Kidney glomerular epithelial cell (primary cell): Measurements from ENCODE around the gene STEEP1.

Experiments used
- DNase-seq: peaks from one replicate; lab custom pipeline; 2025; lab: John Stamatoyannopoulos, UW

Gene STEEP1

DNA sequence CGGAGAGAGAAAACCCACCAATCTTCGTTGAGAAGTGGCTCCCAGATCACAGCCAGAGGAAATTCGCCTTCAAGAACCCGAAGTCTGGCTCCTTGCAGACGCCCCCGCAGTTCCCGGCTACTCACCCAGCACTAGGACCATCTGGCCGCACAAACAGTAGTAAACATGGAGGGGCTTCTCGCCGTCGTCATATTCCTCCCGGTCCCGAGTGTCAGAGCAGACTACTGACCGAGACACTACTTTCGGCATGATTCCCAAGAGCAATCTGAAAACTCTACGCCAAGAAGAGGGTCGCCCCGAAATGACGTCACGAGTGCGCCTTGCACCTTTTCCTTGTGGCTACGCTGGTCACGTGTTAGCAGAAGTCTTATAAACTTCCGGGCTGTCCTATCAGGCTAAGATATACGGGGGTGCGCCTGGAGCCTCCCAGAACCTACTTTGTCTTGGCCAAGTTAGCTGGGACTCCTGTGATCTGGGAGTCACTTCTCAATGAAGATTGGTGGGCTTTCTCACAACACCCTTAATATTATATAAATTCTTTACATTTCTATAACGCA is at the start of gene STEEP1:
TSS of gene STEEP1 (minus strand) at position 303 of the 557 bp plus-strand sequence. CDS start at position 249, 54 bp downstream.
- DNase-seq = peak; percentile 68

DNA sequence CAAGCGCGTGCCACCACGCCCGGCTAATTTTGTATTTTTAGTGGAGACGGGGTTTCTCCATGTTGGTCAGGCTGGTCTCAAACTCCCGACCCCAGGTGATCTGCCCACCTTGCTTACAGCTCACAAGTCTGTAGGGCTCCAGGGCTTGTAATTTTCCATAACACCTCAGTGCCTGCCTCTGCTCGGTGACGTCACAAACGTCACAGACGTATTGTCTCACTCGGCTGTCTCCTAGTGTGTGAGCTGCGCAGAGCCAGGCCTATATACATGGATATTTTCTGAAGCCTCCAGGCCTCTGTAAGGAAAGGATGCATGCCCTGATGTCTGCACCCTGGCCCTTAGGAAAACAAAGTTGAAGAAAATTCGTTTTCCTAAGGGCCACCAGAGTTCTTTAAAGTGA is 49.6 kb upstream of the STEEP1 start:
- DNase-seq = no peak

DNA sequence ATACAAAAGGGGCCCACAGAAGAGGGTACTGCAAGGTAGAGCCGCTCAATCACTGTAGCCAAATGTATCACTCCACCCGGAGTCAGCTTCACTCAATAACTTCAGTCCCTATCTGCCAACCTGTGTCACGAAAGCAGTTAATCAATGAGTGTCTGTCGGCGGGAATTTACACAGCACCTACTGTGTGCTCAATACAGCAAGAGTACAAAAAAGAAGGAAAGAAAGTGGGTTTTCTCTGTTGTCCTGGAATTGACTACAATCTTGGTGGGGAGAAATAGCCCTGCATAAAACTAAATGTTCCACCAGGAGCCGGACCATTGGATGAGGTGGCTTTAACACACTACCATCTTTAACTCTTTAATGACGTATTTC is 41.8 kb upstream of the STEEP1 start:
- no peak for DNase-seq

DNA sequence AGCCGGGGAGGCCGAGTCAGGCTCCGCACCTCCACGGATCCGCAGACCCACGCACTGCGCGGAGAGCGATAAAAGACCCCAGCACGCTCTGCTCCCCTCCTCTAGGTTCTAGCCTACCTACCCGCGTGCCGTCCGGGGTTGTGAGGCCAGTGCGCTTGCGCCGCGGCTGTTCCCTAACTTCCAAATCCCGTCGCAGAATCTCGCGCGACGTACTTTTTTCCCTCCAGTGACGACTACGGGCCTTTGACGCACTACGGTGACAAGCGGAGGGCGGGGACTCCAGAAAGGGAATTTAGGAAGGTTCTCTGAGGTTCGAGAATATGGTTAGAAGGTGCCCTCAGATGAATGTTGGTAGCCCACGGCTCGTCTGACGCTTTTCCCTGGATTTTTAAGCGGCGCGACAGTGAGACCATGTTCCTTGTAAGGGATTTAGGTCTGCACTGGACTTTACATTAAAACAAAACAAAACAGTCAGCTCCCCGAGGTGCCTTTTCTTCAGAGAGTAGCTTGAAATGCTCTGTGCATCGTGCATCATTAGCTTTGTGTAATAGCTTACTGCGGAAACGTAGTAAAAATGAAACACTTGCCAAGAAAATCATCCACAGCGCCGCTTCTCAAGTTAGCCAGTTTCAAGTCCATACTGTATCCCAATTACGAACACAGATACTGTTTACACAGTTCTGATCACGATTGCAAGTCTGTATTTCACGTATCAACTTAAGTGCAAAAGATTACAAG is 41.2 kb upstream of the STEEP1 start, which contains the start of gene NKRF:
TSS of gene NKRF (minus strand) at position 145 of the 738 bp plus-strand sequence.
- peak; percentile 70 for DNase-seq

DNA sequence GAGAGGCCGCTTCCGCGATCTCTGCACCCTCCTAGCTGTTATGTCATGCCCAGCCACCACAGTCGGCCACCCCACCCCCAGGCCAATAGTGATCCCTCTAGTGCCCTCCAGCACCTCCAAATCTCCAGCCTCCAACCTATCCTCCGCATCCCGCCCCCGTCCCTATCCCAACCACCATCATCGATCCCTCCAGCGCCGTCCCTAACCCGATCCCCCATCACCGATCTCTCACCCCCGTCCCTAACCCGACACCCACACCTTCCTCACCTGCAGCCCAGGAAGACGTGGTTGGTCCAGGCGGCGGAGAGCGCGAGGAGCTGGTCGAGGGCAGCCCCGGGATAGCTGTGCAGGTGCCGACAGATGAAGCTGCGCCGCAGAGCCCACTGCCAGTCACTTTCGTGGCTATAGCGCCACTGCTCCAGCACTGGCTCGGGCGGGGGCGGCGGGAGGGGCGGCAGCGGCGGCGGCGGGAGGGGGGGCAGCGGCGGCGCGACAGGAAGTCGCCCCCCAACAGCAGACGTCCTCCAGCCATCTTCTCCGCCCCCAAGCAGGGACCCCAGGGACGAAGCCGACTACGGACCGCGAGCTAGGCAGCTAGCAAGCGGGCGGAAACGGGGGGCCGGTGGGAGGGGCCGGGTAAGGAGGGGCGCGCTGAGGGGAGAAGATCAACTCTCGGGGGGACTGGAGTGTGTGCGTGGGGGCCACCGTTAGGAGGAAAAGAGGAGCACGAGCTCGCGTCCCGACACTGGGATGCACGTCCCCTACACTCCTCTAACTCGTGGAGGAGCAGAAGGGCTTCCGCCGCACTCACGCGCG is 40.5 kb upstream of the STEEP1 start:
- DNase-seq = no peak

DNA sequence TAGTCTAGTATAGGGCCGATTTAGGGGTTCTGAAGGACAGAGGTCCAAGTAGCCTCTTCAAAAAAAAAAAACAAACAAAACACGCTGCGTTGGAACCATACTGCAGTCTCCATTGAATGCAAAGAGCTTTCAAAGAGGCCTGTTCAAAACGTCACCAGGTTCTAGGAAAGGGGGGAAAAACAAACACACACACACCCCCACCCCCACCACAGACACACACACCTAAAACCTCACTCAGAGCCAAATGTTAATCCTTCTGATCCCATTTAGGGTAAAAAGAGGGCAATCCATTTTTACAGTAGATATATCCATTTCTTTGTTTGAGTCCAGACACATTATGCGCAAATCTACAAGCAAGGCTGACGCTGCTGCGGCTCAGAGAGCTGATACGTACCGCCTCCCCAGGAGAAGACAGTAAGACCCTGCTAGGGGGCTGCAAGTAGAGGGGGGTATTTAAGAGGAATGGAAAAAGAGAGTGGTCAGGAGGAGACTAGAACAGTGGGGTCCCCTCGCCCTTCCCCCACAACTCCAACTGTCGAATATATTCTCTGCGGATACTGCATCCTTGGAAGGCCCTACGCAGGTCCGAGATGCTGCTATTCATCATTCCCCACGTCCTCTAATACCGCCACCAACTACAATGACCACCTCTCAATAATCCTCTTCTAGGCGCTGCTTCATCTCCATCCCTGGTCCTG is 39.7 kb upstream of the STEEP1 start:
- DNase-seq = no peak

DNA sequence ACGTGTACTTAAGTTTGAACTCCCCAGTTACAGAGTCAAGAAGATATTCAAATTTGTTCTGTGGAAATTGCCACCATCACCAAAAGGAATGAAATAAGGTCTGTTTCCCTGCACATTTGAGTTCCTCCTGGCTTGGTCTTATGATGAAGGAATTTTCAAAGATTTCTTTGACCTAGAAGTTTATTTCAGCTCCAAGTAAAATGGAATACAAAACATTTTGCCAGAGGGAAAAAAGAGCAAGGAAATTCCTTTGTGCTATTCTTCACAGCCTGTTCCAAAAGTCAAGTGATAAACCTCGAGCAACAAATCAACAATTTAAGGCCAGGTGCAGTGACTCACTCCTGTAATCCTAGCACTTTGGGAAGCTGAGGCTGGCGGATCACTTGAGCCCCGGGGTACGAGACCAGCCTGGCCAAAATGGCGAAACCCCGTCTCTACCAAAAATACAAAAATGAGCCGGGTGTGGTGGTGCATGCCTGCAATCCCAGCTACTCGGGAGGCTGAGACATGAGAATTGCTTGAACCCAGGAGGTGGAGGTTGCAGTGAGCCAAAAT is 37.6 kb upstream of the STEEP1 start:
- DNase-seq = no peak

DNA sequence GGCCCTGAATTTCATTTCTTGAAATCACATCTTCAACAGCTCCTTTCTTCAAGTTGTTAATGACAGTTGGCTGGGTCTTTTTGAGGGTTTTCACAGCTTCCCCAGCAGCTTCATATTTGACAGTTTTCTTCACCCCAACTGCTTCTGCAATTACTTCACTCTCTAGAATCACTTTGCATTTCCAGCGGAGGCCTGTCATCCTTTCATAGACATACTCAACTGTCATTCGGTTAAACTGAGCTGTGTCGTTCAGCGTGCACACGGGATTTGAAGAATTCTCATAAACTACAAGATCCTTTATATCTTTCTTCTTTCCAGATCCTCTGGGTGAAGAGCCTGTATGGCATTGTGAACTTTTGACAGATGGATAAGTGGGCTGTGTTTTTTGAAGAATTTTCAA is 24.6 kb upstream of the STEEP1 start:
- no peak for DNase-seq

DNA sequence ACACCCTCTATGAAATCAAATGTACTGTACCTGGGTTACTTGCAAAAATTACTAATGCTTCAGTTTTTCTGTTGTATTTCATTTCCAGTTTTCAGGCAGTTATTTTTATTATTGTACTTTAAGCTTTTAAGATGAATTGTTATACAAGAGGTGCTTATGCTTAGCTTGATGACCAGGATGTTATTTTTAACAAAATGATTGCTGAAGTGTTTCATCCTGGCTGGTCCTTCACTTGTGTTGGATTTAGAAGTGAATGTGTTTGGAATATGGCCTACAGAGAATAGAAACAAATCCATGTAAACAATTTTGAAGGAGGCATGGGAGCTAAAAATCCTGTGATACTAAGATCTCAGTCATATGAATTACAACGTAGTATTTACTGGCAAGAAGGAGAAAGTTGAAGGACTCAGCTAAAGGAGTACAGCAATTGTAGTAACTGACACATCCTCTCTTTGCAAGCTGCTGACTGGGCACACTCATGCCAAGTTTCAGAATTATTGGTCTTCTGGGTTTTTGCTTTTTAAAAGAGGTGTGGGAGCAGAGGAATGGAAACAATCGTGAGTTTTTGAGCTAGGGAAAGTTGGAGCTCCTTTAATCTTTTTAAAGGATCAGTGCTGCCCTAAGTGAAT is 18.3 kb upstream of the STEEP1 start:
- DNase-seq = no peak

DNA sequence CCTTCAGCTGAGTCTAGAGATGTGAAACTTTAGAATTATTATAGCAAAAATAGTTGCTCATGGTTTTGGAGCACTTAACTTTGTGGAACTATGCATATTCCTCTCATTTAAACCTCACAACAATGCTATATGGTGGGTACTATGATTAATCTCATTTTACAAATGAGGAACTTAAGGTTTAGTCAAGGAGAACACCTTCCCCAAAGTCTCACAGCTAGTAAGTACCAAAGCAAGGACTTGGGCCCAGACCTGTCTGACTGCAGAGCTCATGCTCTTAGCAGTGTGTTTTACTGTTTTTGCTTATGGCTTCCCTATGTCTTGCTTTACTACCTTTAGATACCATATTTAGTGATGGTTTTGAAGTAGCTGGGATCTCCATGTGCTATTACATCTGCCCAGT is 14.2 kb upstream of the STEEP1 start:
- DNase-seq = no peak

DNA sequence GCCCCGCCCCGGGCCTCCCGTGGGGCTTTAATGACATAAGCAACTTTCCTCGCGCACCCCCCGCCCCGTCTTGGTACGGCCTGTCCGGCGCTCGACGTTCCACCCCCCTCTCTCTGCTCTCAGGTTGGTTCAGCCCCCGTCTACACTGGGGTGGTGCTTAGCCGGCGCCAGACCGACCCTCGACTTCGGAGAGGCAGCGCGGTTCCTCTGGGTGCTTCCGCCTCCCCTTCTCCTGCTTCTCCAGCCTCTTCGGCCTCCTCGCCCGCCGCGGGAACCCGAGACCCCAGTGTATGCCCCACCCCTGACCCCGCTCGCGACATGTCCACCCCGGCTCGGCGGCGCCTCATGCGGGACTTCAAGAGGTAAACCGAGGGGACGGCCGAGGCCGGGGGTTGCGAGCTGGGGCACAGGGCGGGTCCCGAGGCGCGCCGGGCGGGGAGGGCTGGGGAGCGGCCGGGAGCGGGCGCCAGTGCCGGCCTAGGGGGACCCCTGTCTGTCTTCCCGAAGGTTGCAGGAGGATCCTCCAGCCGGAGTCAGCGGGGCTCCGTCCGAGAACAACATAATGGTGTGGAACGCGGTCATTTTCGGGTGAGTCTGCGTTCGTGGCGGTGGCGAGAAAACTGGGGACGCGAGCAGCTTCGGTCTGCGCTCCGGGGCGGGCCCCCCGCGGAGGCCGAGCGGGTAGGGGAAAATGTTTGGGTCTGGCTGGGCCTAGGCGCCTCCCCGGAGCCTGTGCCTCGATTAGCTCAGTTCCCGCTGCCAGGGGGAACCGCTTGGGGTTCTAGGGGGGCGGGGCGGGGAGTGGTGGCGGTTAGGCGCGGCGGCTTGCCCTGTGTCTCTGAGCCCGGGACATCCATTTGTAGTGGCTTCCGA is 9.4 kb upstream of the STEEP1 start, which contains the start of gene UBE2A:
TSS of gene UBE2A (plus strand) at position 170 of the 873 bp plus-strand sequence. CDS start at position 319, 149 bp downstream.
- peak; percentile 73 for DNase-seq

DNA sequence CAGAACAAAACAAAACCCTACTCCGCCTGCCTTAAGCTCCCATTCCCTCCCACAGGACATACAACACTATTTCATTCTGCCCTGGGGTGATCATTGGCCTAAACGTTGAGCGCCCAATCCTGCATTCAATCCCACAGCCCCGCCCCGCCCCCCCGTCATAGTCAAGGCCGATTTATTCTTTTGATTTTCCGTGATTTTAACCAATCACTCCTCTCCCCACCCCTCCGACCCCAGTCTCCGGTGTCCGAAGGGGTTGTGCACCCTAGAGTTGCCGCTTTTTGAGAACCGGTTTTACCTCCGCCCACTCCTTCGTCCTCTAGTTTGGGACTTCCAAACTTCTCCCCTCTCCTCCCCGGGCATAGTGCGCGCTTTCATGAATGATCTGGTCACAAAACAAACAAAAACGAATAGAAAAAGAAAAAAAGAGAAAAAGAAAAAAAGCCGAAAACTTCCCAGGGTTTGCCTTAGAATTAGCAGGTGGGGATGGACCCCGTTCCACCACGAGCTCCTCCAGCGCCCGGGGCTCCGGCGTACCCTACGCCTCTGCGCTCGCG is 8.7 kb upstream of the STEEP1 start:
- DNase-seq = no peak

DNA sequence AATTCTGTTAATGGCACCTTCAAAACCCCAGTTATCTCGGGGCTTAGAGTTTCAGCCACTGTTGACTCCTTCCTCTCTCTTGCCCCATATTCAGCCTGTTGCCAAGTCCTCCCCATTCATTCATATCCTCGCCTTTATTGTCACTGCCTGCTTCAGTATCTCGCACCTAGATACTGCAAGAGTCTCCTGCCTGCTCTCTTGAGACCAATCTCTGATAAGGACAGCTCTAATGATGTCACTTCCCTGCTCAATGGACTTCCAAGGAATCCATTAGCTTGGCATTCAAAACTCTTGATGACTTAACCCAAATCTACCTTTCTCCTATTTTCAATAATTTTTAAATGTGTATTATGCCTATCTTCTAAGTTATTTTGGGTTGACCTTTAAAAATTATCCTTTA is 8.0 kb upstream of the STEEP1 start:
- DNase-seq = no peak

DNA sequence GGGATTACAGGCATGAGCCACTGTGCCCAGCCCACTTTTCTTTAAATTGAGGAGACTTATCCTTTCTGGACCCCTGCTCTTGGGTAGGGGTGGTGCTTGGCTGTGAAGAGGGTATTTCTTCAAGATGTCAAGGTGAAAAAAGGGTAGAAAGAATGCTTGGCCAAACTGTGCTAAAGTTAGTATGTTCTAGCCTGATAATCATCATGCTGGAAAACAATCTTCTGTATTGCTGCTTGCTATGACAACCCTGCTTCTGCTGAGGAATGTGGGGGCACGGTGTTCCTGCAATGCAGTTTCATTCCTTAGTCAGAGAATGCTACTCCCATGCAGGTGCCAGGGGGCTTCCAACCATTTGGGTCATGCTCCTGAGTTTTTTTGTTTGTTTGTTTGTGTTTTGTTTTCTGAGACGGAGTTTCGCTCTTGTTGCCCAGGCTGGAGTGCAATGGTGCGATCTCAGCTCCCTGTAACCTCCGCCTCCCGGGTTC is 5.2 kb upstream of the STEEP1 start:
- no peak for DNase-seq

DNA sequence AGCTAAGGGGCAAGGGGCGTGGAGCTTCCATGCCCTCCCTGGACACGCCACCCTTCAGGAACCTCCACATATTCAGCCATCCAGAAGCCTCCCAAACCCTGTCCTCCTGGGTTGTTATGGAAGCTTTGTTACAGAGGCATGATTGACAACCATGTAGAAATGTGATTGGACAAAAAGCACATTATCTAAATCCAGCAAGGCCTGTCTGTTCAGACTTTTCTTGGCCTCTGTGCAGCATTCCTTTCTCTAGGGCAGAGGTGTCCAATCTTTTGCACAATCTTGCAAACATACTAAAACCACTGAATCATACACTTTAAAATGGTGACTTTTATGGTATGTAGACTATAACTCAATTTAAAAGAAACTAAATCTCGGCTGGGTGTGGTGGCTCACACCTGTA is 12.7 kb downstream of the STEEP1 start:
- DNase-seq = no peak

DNA sequence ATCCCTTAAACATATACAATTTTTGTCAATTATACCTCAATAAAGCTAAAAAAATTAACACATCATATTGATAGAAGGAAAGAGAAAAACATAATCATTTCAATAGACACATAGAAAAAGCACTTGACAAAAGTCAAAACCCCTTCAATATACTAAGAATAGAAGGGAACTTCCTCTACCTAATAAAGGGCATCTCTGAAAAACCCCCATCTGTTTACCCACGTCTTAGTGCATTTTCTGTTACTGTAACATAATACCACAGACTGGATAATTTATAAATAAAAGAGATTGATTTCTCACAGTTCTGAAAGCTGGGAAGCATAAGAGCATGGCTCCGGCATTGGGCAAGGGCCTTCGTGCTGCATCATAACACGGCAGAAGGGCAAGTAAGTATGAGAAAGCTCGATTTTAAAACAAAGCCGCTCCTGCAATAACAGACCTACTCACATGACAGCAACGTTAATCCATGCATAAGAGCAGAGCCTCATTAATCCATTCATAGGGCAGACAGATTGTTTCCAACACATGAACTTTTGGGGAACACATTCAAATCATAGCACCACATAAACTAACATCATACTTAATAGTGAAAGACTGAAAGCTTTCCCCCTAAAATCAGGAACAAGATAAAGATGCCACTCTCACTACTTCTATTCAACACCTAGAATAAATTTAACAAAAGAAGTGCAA is 15.7 kb downstream of the STEEP1 start:
- DNase-seq = no peak

DNA sequence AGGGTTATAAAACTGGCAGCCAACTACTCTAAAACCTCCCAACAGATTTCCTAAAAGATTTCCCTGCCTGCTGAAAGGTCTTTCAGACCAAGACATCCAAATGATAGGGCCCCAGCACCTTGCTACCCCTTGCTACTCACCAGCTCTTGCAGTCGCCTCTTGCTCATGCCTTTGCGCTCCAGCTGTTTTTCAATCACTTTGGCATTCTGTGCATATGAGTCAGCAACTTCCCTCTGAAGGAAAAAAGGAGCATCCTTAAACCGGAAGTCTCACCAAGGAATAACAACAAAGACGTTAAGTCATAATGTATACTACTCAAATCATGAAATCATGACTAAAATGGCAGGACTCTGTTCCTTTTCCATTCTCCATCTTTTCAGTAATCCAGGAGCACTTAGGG is 24.0 kb downstream of the STEEP1 start:
- DNase-seq = peak; percentile 59

DNA sequence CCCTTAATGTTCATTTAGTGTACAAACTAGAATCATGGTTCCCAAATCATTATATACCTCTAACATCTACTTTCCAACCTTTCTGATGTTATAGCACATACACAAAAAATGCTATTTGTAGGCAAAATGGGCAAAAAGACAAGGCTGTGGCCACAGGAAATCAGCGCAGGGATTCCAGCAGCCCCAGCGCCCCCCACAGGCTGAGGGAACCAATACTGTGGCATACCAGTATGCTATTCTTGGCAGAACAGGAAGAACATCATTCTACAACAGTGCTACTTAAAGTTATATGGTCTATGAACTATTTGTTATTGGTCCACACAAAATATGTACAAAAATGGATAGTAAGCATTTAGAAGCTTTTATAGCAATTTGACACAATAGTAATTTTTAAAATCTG is 25.3 kb downstream of the STEEP1 start:
- no peak for DNase-seq

DNA sequence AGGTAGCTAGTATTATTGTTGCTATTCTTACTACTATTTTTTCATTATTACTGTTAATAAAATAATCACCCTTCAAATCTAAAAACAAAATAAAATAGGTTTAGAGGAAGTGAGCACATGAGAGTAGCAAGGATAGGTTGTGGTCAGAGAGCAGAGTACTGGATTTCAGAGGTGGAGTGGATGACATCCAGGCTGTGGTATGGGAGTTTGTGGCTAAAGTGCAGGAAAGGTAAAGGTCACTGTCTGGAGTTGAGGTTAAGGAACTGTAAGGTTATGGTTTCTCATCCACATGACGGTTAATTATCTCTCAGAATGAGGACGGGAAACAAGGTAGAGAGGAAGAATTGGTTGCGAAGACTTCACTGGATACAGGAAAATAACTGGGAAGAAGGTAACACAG is 27.7 kb downstream of the STEEP1 start:
- DNase-seq = no peak
